ENCODE data around the gene NME8. TPM values are rescaled to one million over a fixed set of nuclear protein-coding genes. Genes with fewer than 3 reads are reported as not detected.

NME8 gene
- total RNA-seq, 1 donor from 2014 or later: 9.0 TPM

DNA sequence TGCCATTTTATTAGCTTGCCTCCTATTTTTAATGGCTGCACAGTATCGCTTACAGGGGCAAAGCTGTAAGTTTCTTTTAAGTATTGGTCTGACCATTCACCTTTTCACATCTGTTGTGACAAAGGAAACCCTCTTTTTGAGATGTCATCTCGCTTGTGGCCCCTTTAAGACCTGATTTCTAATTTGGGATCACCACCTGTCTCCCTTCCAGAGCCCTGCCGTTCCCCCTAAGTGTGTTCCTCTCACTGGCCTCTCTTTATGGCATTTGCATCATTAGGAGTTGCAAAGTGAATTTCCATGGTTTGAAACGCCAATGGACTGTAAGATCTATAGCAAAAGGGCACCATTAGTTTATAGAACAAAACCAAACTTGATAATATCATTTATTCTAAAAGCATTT, 73.5 kb downstream of the NME8 start:
- H3K4me3 ChIP-seq: no peak overlapping the region
- H3F3A ChIP-seq (ENCODE audit: low read depth): no peaks in the 10 kb centered on the region
- no peak overlapping the region for H3K27ac Mint-ChIP-seq
- H3K36me3 ChIP-seq: no peaks in the 10 kb centered on the region
- peaks cover 9% of the 10 kb centered on the region for H3K9me3 ChIP-seq (ENCODE audit: low read depth)
- no peak for DNase-seq (ENCODE audit: low spot score)
- peaks cover 18% of the 10 kb centered on the region for H3K4me1 Mint-ChIP-seq
- peak overlapping the region; percentile 83 for H3K4me2 ChIP-seq
- H4K20me1 ChIP-seq (ENCODE audit: low read depth): no peaks in the 10 kb centered on the region
- H3K9ac ChIP-seq: no peak overlapping the region
- peaks cover 11% of the 10 kb centered on the region for H3K9me3 Mint-ChIP-seq
- H3K36me3 Mint-ChIP-seq: peaks cover 1% of the 10 kb centered on the region
- peak overlapping the region; percentile 88 for H3K4me3 Mint-ChIP-seq
- TF ChIP-seq, protein P1, sequence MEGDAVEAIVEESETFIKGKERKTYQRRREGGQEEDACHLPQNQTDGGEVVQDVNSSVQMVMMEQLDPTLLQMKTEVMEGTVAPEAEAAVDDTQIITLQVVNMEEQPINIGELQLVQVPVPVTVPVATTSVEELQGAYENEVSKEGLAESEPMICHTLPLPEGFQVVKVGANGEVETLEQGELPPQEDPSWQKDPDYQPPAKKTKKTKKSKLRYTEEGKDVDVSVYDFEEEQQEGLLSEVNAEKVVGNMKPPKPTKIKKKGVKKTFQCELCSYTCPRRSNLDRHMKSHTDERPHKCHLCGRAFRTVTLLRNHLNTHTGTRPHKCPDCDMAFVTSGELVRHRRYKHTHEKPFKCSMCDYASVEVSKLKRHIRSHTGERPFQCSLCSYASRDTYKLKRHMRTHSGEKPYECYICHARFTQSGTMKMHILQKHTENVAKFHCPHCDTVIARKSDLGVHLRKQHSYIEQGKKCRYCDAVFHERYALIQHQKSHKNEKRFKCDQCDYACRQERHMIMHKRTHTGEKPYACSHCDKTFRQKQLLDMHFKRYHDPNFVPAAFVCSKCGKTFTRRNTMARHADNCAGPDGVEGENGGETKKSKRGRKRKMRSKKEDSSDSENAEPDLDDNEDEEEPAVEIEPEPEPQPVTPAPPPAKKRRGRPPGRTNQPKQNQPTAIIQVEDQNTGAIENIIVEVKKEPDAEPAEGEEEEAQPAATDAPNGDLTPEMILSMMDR (IDR thresholded peaks at IDR 0.05): no peak
- TF ChIP-seq EZH2 (IDR thresholded peaks at IDR 0.05): no peak
- TF ChIP-seq EZH2phosphoT487 (IDR thresholded peaks at IDR 0.05): no peak
- no peaks in the 10 kb centered on the region for H3K79me2 ChIP-seq (ENCODE audit: low read depth)
- no peaks in the 10 kb centered on the region for H3K4me1 ChIP-seq
- no peak overlapping the region for H3K27ac ChIP-seq
- H3K27me3 Mint-ChIP-seq (ENCODE audit: insufficient read depth, low read depth): peaks cover 31% of the 10 kb centered on the region
- H2AFZ ChIP-seq (replicated peaks): no peak overlapping the region
- peaks cover 46% of the 10 kb centered on the region for H3K27me3 ChIP-seq

DNA sequence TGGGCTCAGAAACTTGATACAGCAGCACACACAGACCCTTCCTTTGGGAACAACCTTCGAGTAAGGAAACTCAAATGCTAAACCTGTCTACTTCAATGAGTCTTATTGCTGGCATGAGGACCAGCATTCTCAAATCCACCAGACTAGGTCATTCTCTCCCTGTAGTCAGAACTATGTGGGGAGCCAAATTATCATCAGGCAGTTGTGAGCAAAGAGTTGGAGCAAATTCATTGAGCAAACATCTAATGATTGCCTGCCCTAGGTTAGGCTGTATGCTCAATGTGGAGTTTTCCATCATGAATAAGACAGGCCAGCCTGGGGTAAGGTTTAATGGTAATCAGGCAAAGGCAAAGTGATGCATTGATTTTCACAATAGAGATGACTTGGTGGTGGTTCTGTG, 75.6 kb downstream of the NME8 start:
- H3K9ac ChIP-seq: no peak overlapping the region
- no peak overlapping the region for H3K4me2 ChIP-seq
- H3F3A ChIP-seq (ENCODE audit: low read depth): no peaks in the 10 kb centered on the region
- TF ChIP-seq EZH2 (IDR thresholded peaks at IDR 0.05): no peak
- TF ChIP-seq EZH2phosphoT487 (IDR thresholded peaks at IDR 0.05): no peak
- TF ChIP-seq, protein P1 (IDR thresholded peaks at IDR 0.05): no peak
- no peaks in the 10 kb centered on the region for H3K79me2 ChIP-seq (ENCODE audit: low read depth)
- H4K20me1 ChIP-seq (ENCODE audit: low read depth): no peaks in the 10 kb centered on the region
- H3K27me3 ChIP-seq: peaks cover 24% of the 10 kb centered on the region
- Mint-ChIP-seq H3K4me3 (no peak overlapping the region), H3K9me3 (peaks cover 11% of the 10 kb centered on the region), H3K36me3 (peaks cover 1% of the 10 kb centered on the region), H3K4me1 (peaks cover 10% of the 10 kb centered on the region), H3K27me3 (ENCODE audit: insufficient read depth, low read depth) (peaks cover 11% of the 10 kb centered on the region), H3K27ac (no peak overlapping the region)
- no peaks in the 10 kb centered on the region for H3K36me3 ChIP-seq
- DNase-seq (ENCODE audit: low spot score): no peak
- no peak overlapping the region for H3K27ac ChIP-seq
- H3K4me3 ChIP-seq: no peak overlapping the region
- no peak overlapping the region for H2AFZ ChIP-seq (replicated peaks)
- H3K9me3 ChIP-seq (ENCODE audit: low read depth): peaks cover 9% of the 10 kb centered on the region
- H3K4me1 ChIP-seq: no peaks in the 10 kb centered on the region

DNA sequence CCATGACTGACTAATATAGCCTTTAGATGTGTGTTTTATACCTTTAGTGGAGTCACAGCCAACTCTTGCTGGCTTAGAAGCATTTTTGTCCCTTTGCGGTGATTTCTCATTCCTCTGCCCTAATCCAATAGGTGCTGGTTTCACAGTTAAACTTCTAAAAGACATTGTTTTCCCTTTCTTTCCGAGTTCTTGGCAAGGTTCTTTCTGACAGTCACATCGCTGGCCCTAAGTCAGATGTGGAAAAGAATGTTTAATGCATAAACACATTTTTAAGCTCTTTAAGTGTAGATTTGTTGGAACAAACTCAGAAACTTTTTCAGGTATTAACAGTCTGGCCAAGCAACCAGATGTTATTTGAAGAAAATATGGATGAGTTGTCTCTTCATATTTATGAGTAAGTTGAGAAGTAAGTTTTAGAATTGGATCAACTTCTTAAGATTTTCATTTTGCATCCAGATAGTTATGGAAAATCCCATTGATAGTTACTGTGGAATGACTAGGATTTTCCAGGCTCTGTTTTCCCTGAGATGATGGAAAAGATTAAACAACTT, 76.2 kb downstream of the NME8 start:
- H3K27ac Mint-ChIP-seq: no peak overlapping the region
- peaks cover 19% of the 10 kb centered on the region for H3K27me3 ChIP-seq
- no peak overlapping the region for H3K4me3 Mint-ChIP-seq

More for the DNA sequence above, 76.2 kb downstream of the NME8 start:
- Histone ChIP-seq H4K20me1 (ENCODE audit: low read depth) (no peaks in the 10 kb centered on the region), H3K36me3 (no peaks in the 10 kb centered on the region), H3K9ac (no peak overlapping the region), H3K9me3 (ENCODE audit: low read depth) (peaks cover 9% of the 10 kb centered on the region), H2AFZ (replicated peaks) (no peak overlapping the region), H3K27ac (no peak overlapping the region), H3K79me2 (ENCODE audit: low read depth) (no peaks in the 10 kb centered on the region), H3K4me1 (no peaks in the 10 kb centered on the region), H3F3A (ENCODE audit: low read depth) (no peaks in the 10 kb centered on the region), H3K4me3 (no peak overlapping the region), H3K4me2 (no peak overlapping the region)
- Mint-ChIP-seq H3K27me3 (ENCODE audit: insufficient read depth, low read depth) (peaks cover 10% of the 10 kb centered on the region), H3K9me3 (peaks cover 11% of the 10 kb centered on the region), H3K36me3 (peaks cover 1% of the 10 kb centered on the region), H3K4me1 (peaks cover 10% of the 10 kb centered on the region)
- TF ChIP-seq EZH2 (IDR thresholded peaks at IDR 0.05): no peak
- no peak for TF ChIP-seq EZH2phosphoT487 (IDR thresholded peaks at IDR 0.05)
- TF ChIP-seq, protein P1 (IDR thresholded peaks at IDR 0.05): no peak
- no peak for DNase-seq (ENCODE audit: low spot score)
